Measurements from ENCODE around the gene DAP3.
"Not testable (repeated sequence)": the region's sequence is repeated elsewhere in the genome, so short reads cannot be mapped to it uniquely, and the experiment has no call there.

The DAP3 gene

DNA sequence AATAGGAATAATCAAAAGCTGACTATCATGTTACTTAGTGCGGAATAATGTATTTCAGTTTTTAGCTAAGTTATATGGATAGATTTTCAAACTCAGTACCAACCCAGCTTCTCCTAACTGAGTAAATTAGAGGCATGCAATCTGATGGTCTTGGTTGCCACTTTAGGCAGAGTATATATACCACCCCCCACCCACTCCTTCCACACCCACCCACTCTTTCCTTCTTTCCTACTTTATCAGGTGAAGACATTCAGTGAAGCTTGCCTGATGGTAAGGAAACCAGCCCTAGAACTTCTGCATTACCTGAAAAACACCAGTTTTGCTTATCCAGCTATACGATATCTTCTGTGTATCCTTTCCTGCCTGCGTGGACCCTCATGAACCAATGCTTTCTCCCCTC lies 36.3 kb downstream of the DAP3 start:
- no peak for DNase-seq

DNA sequence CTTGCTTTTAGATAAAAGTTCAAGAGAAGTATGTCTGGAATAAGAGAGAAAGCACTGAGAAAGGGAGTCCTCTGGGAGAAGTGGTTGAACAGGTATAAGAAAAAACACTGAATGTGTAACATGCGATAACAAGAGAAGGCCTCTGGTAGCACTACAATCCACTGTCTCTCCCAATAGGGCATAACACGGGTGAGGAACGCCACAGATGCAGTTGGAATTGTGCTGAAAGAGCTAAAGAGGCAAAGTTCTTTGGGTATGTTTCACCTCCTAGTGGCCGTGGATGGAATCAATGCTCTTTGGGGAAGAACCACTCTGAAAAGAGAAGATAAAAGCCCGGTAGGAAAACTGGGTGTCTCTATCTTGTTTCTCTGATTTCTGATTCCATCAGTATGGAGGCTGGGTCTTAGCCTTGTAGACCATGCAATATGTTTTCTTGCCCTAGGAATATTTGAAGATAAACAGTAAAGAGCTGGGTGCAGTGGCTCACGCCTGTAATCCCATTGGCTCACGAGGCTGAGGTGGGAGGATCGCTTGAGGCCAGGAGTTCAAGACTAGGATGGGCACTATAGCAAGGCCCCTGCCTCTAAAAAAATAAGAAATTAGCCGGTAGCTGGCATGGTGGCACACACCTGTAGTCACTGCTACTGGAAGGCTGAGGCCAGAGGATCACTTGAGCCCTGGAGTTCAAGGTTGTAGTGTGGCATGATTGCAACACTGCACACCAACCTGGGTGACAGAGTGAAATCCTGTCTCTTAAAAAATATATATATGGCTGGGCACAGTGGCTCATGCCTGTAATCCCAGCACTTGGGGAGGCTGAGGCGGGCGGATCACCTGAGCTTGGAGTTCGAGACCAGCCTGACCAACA lies 40.4 kb downstream of the DAP3 start:
- no peak for DNase-seq

DNA sequence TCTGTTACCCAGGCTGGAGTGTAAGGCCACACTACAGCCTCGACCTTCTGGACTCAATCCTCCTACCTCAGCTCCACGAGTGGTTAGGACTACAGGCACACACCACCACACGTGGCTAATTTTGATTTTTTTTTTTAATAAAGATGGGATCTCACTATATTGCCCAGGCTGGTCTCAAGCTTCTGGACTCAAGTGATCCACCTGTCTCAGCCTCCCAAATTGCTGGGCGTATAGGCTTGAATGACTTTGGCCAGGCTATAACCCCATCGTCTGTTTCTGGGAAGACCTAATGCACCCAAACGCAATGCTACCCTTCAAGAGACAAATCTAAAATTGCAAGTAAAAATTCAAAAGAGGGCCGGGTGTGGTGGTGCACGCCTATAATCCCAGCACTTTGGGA lies 52.1 kb downstream of the DAP3 start:
- no peak for DNase-seq

DNA sequence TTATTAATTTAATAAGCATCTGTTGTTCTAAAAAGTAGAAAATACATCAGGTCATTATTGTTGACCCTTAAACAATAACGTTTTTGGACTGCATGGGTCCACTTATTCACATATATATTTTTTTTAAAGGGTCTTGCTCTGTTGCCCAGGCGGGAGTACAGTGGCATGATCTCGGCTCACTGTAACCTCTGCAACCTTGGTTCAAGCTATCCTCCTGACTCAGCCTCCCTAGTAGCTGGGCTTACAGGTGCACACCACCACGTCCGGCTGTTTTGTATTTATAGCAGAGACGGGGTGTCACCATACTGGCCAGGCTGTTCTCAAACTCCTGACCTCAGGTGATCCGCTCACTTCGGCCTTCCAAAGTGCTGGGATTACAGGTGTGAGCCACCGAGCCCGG lies 53.0 kb downstream of the DAP3 start:
- no peak for DNase-seq

DNA sequence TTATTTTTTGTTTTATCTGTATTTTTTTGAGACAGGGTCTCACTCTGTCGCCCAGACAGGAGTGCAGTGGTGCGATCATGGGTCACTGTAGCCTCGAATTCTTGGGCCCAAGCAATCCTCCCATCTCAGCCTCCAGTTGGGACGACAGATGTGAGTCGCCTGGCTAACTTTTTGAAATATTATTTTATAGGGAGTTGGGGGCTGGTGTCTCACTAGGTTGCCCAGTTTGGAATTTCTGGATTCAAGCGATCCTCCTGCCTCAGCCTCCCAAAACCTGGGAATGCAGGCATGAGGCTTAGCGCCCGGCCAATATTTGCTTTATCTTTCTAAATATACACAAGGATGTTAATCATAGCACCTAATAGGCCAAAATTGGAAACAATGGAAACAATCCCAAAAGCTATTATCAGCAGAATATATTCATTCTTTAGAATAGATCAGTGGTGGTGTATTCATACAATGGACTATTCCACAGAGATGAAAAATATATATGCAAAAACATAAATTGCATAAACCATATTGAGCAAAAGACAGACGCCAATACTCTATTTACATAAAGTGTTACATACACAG lies 55.9 kb downstream of the DAP3 start:
- DNase-seq = no peak

DNA sequence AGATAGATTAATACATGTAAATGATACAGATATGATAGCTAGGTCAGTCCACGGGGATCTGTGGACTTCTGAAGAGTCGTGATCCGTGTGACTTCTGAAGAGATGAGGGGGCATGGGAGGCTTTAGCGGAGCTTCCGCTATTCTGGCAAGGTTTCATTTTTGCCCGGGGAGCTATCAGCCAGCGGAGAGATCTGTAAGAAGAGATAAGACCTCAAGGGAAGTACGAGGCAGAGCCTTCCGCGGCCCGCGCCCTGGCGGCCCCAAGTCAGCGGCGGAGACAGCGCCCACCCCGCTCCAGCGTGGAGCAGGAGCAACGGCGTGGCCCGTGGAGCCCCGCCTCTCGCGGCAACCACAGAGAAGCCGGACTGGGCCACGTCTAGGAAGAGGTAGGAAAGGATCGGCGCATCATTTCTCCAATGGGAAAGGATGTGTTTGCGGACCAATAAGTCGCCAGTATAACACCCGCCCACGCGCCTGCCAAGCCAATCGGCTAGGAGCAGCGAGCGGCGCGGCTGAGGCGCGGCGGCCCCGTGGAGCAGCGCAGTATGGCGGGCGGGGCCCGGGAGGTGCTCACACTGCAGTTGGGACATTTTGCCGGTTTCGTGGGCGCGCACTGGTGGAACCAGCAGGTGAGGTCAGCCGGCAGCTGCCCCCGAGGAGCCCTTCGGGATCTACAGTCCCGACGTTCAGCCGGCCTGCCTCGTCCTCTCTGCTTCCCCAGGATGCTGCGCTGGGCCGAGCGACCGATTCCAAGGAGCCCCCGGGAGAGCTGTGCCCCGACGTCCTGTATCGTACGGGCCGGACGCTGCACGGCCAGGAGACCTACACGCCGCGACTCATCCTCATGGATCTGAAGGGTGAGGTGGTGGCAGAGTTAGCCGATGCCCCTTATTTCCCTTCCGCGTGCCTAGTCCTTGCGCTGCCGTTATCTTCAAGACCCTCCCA lies 56.7 kb downstream of the DAP3 start:
- peak; percentile 93 for DNase-seq

DNA sequence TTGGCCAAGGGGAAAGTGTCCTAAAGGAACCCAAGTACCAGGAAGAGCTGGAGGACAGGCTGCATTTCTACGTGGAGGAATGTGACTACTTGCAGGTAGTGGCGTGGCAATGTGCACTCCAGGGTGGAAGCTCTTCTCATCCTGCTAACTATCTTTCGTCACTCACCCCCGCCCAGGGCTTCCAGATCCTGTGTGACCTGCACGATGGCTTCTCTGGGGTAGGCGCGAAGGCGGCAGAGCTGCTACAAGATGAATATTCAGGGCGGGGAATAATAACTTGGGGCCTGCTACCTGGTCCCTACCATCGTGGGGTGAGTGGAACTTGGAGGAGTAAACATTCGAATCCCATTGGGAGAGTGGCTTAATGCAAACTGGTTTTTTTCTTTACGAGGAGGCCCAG lies 58.7 kb downstream of the DAP3 start:
- DNase-seq = not testable (repeated sequence)

DNA sequence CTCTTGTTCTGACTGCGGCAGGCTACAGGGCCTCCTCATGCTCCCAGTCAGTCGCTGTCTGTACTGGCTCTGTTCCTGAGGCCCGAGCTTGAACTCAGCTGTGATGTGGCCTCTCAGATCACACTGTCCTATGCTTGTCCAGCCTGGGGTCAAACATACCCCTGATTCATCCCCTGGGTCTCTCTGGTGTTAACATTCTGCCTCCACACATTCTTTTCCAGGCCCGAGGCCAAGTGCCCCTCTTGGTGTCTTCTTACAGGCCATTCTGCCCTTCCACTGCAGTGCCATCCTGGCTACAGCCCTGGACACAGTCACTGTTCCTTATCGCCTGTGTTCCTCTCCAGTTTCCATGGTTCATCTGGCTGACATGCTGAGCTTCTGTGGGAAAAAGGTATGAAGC lies 59.2 kb downstream of the DAP3 start:
- DNase-seq = not testable (repeated sequence)

DNA sequence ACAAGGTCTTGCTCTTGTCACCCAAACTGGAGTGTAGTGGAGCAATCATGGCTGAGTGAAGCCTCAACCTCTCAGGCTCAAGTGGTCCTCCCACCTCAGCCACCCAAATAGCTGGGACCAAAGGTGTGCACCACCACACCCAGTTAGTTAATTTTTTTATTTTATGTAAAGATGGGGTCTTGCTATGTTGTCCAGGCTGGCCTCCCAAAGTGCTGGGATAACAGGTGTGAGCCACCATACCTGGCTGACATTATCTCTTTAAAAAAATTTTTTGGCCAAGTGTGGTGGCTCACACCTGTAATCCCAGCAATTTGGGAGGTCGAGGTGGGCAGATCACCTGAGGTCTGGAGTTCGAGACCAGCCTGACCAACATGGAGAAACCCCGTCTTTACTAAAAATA lies 70.1 kb downstream of the DAP3 start:
- DNase-seq = not testable (repeated sequence)

DNA sequence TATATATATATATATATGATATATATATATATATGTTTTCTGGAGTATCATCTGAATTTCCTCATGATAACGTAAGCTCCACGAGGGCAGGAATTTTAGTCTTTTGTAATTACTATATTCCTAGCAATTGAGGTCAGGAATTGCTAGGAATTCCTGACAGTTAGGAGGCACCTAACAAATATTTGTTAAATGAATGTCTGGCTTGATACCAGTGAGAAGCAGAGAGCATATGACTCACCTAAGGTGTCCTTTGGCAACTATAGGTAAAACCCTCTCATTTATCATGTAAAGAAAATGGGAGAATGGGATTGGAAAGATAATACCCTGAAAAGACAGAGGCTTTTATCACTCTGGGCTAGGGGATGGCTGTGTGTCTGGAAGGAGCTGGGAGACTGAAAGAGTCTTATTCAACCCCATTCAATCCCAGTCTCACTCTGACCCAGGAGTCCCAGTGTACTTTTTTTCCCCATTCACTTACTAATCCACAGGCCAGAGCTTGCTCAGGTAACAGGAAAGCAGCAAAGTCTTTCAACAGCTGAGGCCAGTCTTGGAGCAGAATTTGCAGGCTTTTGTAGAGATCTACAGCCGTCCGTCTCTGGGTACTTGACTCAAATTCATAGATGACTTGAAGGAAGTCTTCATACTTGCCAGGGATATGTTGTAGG lies 71.2 kb downstream of the DAP3 start:
- DNase-seq = no peak

DNA sequence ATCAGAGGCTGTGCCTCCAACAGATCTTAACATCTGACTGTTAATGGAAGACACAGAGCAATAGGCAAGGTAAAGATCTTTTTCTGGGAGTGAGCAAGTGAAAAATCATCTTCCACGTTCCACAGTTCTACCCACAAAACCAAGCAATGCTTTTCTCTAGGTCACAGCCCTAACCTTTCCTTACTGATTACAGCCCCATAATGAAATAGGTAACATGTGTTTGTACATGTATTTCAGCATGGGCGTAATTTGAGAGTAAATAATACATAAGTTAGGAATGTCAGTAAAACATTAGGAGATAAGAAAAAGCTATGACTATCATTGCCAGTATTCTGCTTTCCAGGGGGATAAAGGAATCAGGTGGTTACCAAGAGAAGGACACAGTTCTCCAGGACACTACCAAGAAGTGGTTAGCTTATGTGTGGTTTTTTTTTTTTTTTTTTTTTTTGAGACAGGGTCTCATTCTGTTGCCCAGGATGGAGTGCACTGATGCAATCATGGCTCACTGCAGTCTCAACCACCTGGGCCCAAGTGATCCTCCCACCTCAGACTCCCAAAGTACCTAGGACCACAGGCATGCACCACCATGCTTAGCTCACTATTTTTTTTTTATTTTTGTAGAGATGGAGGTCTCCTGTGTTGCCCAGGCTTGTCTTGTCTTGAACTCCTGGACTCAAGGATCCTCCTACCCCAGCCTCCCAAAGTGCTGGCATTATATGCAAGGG lies 72.0 kb downstream of the DAP3 start:
- no peak for DNase-seq

DNA sequence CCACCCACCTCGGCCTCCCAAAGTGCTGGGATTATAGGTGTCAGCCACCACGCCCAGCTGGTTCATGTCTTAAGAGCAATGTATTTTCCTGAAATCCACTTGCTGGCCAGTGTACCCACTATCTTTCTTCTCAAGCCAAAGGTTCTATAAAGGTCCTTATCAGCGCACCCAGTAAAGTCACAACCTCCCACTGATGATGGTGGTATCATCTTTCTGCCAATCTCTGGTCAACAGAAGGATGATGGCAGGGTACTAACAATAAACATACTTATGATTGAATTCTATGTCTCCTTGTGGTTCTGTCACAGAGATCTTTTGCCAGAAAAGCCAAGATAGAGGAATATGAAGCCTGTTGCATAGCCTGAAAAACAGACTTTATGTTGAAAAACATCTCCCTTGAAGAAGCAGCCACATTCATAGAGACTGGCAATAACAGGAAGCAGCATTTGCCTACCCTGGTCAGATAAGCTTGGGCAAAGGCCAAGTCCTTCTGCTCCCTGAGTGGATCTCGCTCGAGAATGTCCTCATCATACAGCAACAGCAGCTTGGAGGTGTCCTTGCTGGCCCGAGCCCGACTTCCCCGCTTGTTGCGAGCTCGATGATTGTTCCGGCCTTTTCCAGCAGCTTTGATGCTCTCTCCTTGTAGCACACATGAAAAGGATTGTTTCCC lies 73.0 kb downstream of the DAP3 start:
- DNase-seq = no peak

DNA sequence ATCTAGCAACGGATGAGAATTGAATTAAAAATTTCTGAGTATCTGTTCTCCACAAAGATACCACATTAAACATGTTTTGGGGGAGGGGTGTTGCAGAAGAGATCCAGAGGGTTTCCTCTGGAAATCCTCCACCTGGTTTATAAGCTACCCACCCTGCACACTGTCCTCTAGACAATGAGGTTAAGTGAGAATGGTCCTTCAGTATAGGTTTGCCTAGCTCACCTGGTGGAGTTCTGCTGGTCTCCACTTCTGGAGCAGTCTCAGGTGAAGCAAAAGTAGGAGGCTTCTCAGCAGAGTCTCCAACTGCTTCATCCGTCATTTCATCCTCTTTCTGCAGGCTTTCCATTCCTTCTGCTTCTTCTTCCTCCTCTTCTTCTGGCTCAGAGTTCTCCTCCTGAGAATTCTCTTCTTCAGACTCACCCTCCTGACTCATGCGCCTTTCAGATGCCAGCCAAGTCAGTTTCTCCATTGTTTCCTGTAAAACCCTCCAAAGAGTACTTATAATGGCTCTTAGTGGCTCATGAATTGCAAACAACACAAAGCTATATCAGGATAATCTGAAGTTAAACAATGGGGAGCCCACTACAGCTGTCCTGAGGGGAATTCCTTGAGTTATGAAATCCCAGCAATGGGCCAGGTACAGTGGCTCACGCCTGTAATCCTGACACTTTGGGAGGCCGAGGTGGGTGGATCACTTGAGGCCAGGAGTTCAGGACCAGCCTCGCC lies 74.4 kb downstream of the DAP3 start:
- not testable (repeated sequence) for DNase-seq

DNA sequence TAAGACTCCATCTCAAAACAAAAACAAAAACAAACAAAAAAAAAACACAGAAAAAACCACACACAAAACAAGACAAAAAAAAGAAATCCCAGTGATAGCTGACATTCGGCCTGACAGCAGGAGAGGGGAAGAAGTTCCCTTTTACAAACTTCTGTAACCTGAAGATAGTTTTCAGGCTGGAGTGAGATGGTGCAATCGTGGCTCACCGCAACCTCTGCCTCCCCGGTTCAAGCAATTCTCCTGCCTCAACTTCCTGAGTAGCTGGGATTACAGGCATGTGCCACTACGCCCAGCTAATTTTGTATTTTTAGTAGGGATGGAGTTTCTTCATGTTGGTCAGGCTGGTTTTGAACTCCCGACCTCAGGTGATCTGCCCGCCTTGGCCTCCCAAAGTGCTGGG lies 75.1 kb downstream of the DAP3 start:
- not testable (repeated sequence) for DNase-seq

DNA sequence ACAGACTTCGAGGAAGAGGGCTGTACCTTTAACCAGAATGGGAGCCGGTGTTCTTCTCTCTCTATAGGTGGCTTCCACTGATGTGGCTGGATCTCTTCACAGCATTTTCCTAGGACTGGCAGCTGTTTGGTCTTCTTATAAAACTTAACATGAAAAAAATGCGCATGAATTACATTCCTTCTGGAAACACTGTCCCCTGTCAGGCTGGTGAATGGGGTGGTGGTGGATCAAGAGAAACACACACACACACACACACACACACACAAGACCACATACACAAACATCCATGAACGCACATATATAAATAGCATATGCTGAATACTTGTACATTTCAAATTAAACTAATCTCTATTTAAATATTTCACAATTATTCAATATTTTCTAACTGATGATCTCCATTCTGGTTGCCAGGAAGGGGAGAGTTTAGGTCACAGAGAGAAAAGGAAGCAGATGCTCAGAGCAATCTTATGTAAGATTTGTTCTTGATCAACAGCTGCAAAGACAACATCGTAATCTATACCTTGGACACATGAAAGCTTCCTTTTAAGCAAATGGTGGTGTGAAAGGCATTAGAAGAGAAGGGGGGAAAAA lies 78.6 kb downstream of the DAP3 start:
- not testable (repeated sequence) for DNase-seq

DNA sequence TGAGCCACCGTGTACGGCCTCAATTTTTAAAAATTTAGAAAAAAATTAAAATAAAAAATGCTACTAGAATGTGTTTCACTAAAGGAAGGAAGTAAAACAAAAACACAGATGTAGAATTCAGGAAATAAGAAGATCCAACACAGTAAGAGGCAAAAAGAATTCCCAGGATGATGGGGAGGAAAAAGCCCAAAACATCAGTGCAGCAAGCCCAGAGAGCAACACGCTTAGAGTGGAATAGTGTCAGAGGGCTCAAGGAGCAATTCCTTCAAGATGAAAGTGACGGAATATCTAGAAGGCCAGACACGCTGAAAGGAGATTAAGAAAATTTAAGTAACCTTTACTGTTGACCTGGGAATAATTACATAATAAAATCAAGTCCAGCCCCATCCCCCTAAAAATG lies 80.4 kb downstream of the DAP3 start:
- DNase-seq = no peak

DNA sequence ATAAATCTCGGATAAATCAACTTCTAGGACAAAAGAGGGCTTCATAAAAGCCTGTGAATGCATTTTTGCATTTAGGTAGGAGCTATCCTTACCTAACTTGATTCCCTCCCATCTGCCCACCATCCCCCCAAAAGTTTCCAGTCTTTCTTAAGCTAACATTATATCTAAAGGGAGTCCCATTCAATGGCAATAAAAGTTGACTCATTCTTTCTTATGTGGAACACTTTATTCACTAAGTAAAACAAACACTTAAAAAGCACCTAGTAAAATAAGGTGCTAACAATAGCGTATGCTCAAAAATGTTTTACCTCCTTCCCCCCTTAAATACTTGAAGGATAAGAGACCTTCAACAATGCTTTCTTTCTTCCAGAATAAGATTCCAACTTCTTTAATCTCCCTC lies 84.3 kb downstream of the DAP3 start:
- no peak for DNase-seq

DNA sequence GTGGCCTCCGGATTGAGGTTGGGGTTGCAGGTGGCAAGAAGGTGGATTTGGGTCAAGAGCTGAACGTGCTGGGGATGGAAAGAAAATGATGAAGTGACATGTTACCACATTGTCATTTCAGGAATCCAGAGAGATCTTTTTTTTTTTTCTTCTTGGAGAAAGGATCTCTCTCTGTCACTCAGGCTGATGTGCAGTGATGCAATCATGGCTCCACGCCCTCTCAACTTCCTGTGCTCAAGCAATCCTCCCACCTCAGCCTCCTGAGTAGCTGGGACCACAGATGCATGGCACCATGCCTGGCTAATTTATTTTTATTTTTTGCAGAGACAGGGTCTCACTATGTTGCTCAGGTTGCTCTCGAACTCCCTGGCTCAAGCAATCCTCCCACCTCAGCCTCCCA lies 87.5 kb downstream of the DAP3 start:
- DNase-seq = no peak

DNA sequence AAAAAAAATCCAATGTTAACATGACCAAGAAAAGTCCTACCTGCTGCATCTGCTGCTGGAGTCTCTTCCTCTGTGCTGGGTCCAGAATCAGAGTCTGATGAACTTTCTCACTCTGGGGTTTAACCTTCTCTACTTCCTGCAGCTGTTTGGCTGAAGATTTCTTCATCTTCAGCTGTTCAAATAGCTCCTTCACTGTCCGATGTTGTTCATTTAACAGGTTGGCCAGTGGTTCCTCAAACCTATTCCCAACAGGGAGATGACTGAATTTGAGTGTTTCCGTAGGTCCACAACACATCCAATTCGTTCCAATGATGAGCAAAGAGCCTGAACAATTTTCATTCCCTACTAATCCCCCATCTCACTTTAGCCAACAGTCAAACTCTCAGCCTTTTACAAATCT lies 88.7 kb downstream of the DAP3 start:
- DNase-seq = no peak

Measured in KG1 (cell line).